Tibial nerve (tissue), 4 donors: Measurements from ENCODE around the gene ZNF223. TPM values are rescaled to one million over a fixed set of nuclear protein-coding genes. Genes with fewer than 3 reads are reported as not detected.

Experiments used
- DNase-seq, 2 donors: peaks; one replicate each; pipeline ENCODE4 v3.0.0-alpha.2; 2019; ENCODE audit warnings: low spot score in 2 of 2
- H3K27ac ChIP-seq, 4 donors: fragments of 200-600 bp; sonication (generic) in 3 of 4; one replicate each; pipeline ENCODE4 v1.5.1; 2017 to 2019; ENCODE audit warnings: mild to moderate bottlenecking in 1 of 4
- H3K27me3 ChIP-seq, 2 donors: fragments of 200-600 bp; sonication (generic) in 1 of 2; one replicate each; pipeline versions ENCODE4 v1.5.1 to v1.6.0; 2017 to 2019
- H3K36me3 ChIP-seq, 3 donors: fragments of 200-600 bp; sonication (generic); one replicate each; pipeline ENCODE4 v1.5.1; 2018 to 2019
- H3K4me1 ChIP-seq, 4 donors: fragments of 200-600 bp; sonication (generic) in 3 of 4; one replicate each; pipeline ENCODE4 v1.5.1; 2017 to 2019
- H3K4me3 ChIP-seq, 4 donors: fragments of 200-600 bp; sonication (generic) in 3 of 4; one replicate each; pipeline ENCODE4 v1.5.1; 2017 to 2019; ENCODE audit warnings: mild to moderate bottlenecking in 1 of 4, moderate library complexity in 1 of 4
- H3K9me3 ChIP-seq, 4 donors: fragments of 200-600 bp; sonication (generic) in 3 of 4; one replicate each; pipeline ENCODE4 v1.5.1; 2017 to 2019
- EP300 ChIP-seq, 2 donors: sonication (generic); formaldehyde crosslinking; IDR thresholded peaks; one replicate each; pipeline ENCODE4 v1.6.1; 2017; ENCODE audit warnings: antibody characterized with exemption in 2 of 2, mild to moderate bottlenecking in 1 of 2
- POLR2A ChIP-seq, 2 donors: fragments of 450-650 bp; IDR thresholded peaks; one replicate each; pipeline ENCODE4 v1.6.1; 2017; ENCODE audit warnings: antibody characterized with exemption in 2 of 2, mild to moderate bottlenecking in 2 of 2, moderate library complexity in 2 of 2
- WGBS, 2 donors: methylation state at CpG; one replicate each; pipeline ENCODE4 v1.1.5; 2018; 5-methylcytosine and 5-hydroxymethylcytosine counted together
- total RNA-seq, 4 donors: library from RNA; depleted of rRNA; stranded (reverse); fragments of >200 nt; gene quantifications; one replicate each; pipeline ENCODE4 v1.1.0, GENCODE V29; 2016
- TF ChIP-seq, protein P1 (sequence below), 5 experiments: fragments of 200-600 bp in 3 of 5; fragments of 450-650 bp in 2 of 5; sonication (generic) in 3 of 5; IDR thresholded peaks; one replicate each; pipeline ENCODE4 v1.5.1; 2016 to 2019; ENCODE audit warnings: antibody characterized with exemption in 5 of 5, mild to moderate bottlenecking in 3 of 5, moderate library complexity in 2 of 5

ZNF223 gene
- total RNA-seq, 4 donors from 2014 or later: 1.7 to 7.3 (median 5.3) TPM

DNA sequence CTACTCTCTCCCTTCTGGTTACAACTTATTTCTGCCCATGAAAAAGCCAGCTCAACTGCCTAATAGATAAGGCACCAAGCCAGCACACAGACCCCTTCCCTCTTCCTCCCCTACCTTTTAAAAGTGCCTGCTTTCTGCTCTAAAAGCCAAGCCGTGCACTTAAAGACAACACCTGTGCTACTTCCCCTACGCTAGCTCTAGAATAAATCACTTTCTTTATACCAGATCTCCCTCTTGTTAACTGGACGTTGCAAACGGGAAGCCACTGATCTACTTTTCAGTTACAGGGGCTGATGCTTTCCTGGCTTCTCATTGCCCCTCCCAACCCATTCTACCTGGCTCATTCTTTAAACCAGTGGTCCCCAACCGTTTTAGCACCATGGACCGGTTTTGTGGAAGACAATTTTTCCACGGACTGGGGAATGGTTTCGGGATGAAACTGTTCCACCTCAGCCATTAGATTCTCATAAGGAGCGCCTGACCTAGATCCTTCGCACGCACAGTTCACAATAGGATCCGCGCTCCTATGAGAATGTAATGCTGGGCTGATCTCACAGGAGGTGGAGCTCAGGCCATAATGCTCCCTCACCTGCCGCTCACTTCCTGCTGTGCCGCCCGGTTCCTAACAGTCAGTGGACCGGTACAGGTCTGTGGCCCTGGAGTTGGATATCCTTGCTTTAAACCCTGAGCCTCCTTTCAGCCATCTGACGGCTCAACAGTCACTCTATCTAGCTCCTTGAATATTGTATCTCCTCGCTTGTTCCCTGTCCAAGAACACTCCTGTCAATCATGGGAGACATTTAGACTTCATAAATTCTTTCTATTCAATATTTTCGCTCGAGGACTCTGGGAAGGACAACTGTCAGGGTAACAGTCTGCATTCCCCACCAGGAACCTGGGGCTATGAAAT, 841 bp upstream of the ZNF223 start:
- H3K4me3 ChIP-seq: peak overlapping the region; percentile 52 to 70 (median 60)
- H3K9me3 ChIP-seq: peaks cover 0 to 23% (median 0%) of the 10 kb centered on the region in 4 donors
- no peak for DNase-seq
- WGBS, 2 donors: 13 to 17% methylated on average over 21 of the region's 21 CpGs
- peak overlapping the region in 3 of 4 donors; percentile 39 to 81 (median 42) for H3K27ac ChIP-seq
- peaks cover 0 to 16% (median 2%) of the 10 kb centered on the region in 4 donors for H3K4me1 ChIP-seq
- TF ChIP-seq POLR2A (IDR thresholded peaks at IDR 0.05): no peak
- TF ChIP-seq, protein P1, sequence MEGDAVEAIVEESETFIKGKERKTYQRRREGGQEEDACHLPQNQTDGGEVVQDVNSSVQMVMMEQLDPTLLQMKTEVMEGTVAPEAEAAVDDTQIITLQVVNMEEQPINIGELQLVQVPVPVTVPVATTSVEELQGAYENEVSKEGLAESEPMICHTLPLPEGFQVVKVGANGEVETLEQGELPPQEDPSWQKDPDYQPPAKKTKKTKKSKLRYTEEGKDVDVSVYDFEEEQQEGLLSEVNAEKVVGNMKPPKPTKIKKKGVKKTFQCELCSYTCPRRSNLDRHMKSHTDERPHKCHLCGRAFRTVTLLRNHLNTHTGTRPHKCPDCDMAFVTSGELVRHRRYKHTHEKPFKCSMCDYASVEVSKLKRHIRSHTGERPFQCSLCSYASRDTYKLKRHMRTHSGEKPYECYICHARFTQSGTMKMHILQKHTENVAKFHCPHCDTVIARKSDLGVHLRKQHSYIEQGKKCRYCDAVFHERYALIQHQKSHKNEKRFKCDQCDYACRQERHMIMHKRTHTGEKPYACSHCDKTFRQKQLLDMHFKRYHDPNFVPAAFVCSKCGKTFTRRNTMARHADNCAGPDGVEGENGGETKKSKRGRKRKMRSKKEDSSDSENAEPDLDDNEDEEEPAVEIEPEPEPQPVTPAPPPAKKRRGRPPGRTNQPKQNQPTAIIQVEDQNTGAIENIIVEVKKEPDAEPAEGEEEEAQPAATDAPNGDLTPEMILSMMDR (IDR thresholded peaks at IDR 0.05): no peak
- no peak for TF ChIP-seq EP300 (IDR thresholded peaks at IDR 0.05)
- H3K36me3 ChIP-seq: peaks cover 2 to 19% (median 3%) of the 10 kb centered on the region in 3 donors
- peaks cover 0 to 10% of the 10 kb centered on the region in 2 donors for H3K27me3 ChIP-seq

DNA sequence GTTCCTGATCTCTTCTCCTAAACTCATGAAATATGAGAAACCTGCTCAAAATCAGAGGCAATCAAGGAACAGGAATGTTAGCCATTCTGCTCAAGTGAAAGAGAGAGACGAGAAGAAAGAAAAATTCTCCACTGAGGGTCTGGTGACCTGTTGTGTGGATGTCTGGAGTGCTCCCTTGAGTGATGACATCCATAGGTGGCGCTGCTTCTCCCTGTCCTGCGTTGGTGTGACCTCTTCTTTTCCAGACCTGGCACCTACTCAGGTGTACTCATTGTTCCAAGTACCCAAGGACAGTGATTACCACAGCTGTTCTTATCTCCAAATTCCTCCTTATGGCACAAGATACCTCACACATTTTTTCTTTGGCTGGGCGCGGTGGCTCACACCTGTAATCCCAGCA, 4.0 kb downstream of the ZNF223 start:
- H3K36me3 ChIP-seq: peaks cover 3 to 65% (median 9%) of the 10 kb centered on the region in 3 donors
- peaks cover 0 to 15% (median 2%) of the 10 kb centered on the region in 4 donors for H3K4me1 ChIP-seq
- TF ChIP-seq POLR2A (IDR thresholded peaks at IDR 0.05) (no peak), EP300 (IDR thresholded peaks at IDR 0.05) (no peak)
- TF ChIP-seq, protein P1 (IDR thresholded peaks at IDR 0.05): no peak
- H3K27ac ChIP-seq: no peak overlapping the region
- H3K9me3 ChIP-seq: peaks cover 0 to 35% (median 0%) of the 10 kb centered on the region in 4 donors
- no peak overlapping the region for H3K4me3 ChIP-seq
- no peak for DNase-seq
- no peaks in the 10 kb centered on the region for H3K27me3 ChIP-seq
- 91 to 95% methylated on average over 5 of the region's 5 CpGs for WGBS, 2 donors

DNA sequence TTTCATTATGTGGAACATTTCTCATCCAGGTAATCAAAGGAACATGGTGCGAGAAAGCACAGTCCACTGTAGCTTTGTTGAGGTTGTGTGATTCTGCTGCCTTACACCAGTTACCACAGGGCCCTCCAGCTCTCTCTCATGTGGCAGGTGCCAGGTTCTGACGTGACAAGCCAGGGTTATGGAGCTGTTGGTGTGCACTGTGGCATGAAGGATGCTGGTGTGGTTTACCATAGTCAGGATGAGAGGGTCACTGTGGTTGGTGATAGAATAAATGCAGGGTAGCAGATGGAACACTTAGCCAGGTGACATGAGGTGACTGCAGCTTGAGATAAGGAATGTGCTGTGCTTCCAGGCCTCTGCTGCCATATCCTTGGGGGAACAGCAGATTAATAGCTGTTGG, 7.4 kb downstream of the ZNF223 start:
- TF ChIP-seq, protein P1 (IDR thresholded peaks at IDR 0.05): no peak
- TF ChIP-seq POLR2A (IDR thresholded peaks at IDR 0.05) (no peak), EP300 (IDR thresholded peaks at IDR 0.05) (no peak)
- no peak overlapping the region for H3K27ac ChIP-seq
- H3K4me1 ChIP-seq: no peaks in the 10 kb centered on the region
- no peaks in the 10 kb centered on the region for H3K27me3 ChIP-seq
- H3K4me3 ChIP-seq: no peak overlapping the region
- H3K36me3 ChIP-seq: peaks cover 3 to 97% (median 25%) of the 10 kb centered on the region in 3 donors
- DNase-seq: no peak
- peaks cover 0 to 65% (median 2%) of the 10 kb centered on the region in 4 donors for H3K9me3 ChIP-seq
- 88 to 90% methylated on average over 2 of the region's 2 CpGs for WGBS, 2 donors

DNA sequence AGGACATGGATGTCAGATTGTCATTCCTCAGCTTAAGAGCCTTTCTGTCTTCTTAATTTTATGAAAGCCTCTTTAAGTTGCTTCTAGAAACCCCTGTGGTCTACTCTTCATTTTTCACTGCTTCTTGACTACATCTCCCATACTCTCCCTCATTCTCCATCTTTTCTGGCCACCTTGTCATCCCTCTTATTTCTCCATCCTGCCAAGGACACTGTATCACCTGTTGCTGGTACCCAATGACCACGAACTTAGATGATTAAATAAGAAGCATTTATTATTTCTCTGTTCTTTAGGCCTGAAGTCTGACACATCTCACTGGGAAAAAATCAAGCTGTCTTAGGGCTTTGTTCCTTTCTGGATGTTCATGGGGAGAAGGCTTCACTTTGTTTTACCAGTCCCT, 9.2 kb downstream of the ZNF223 start:
- peaks cover 0 to 97% (median 30%) of the 10 kb centered on the region in 3 donors for H3K36me3 ChIP-seq
- no peaks in the 10 kb centered on the region for H3K27me3 ChIP-seq
- DNase-seq: no peak
- no peak for TF ChIP-seq EP300 (IDR thresholded peaks at IDR 0.05)
- no peak for TF ChIP-seq POLR2A (IDR thresholded peaks at IDR 0.05)
- TF ChIP-seq, protein P1 (IDR thresholded peaks at IDR 0.05): no peak
- no peak overlapping the region for H3K27ac ChIP-seq
- 91 to 97% methylated on average over 1 of the region's 1 CpG for WGBS, 2 donors
- no peaks in the 10 kb centered on the region for H3K4me1 ChIP-seq
- peaks cover 0 to 73% (median 11%) of the 10 kb centered on the region in 4 donors for H3K9me3 ChIP-seq
- H3K4me3 ChIP-seq: no peak overlapping the region

- TF ChIP-seq, protein P1 (IDR thresholded peaks at IDR 0.05): no peak
- no peak for TF ChIP-seq POLR2A (IDR thresholded peaks at IDR 0.05)
- TF ChIP-seq EP300 (IDR thresholded peaks at IDR 0.05): no peak
- H3K27ac ChIP-seq: no peak overlapping the region
- H3K36me3 ChIP-seq: peaks cover 0 to 74% (median 29%) of the 10 kb centered on the region in 3 donors
- no peak for DNase-seq
- no peaks in the 10 kb centered on the region for H3K27me3 ChIP-seq
- H3K4me1 ChIP-seq: no peaks in the 10 kb centered on the region
- no peak overlapping the region for H3K4me3 ChIP-seq
- peaks cover 3 to 93% (median 23%) of the 10 kb centered on the region in 4 donors for H3K9me3 ChIP-seq
- 63 to 65% methylated on average over 3 of the region's 3 CpGs for WGBS, 2 donors
Observed at GRCh38 chr19:44066305-44066704, 14.5 kb downstream of the ZNF223 start.
